ENCODE results near the gene PLCH2.
"Not testable (repeated sequence)": the region's sequence is repeated elsewhere in the genome, so short reads cannot be mapped to it uniquely, and the experiment has no call there.

The PLCH2 gene

DNA sequence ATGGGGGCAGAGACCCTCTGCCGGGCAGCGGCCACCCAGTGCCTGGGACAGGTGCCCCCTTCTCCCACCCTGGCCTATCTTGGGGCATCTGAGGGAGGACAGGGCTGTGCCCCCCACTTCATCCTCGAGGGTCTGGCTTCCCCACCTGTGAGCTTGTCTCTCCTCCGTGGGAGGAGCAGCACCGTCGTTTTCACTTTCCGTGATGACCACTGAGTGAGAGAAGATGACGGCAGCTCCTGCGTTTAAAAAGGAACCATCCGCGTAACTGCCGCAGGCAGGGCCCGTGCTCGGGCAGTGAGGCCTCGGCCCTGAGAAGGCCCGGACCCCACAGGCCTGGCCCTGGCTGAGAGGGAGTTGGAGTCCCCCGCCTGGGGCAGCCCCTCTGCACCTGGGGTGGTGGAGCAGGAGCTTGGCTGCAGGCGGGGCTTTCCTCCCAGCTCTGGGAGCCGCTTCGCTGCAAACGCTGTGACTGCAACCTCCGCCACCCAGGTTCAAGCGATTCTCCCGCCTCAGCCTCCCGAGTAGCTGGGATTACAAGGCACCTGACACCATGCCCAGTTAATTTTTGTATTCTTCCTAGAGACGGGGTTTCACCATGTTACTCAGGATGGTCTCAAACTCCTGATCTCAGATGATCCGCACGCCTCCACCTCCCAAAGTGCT lies 73.4 kb downstream of the PLCH2 start:
- not testable (repeated sequence) for DNase-seq

DNA sequence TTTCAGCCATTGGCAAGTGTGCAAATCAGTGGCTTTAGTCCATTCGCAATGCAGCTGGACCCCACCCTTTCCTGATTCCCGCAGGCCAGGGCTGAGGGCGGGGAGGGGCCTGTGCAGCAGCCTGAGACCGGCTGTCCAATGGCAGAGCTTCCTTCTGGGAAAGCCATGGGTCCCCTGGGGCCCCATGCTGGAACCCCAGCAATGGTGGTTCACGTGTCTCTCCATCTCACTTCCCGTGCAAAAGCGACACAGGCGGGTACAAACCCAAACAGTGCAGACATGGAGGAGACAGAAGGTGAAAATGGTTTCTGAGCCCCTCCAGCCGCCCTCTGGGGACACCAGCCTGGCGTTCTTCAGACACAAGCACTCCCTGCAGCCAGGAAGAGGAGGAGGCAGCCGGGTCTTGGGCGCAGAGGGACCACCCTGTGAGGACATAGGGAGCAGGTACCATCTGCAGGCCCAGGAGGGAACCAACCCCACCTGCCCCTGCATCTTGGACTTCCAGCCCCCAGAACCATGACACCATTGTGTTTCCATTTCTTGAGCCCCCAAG lies 74.3 kb downstream of the PLCH2 start:
- DNase-seq, result not testable (repeated sequence)

DNA sequence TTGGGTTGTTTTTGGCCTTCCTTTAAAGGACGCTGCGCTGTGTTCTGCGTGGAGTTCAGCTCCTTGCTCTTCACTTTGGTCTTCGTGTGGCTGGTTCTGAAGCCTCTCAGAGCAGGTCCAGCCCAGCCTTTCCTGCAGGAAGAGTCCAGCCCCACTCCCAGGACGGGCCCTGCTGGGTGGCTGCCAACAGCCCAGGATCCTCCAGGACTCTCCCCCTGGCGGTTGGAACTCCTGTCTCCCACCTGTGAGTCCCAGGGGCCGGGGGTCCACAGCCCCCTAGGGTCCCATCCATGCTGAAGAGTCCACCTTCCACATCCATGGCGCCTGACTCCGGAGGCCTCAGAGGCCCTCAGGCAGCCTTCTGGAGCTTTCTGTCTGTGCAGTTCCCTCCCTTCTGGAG lies 75.5 kb downstream of the PLCH2 start:
- not testable (repeated sequence) for DNase-seq

DNA sequence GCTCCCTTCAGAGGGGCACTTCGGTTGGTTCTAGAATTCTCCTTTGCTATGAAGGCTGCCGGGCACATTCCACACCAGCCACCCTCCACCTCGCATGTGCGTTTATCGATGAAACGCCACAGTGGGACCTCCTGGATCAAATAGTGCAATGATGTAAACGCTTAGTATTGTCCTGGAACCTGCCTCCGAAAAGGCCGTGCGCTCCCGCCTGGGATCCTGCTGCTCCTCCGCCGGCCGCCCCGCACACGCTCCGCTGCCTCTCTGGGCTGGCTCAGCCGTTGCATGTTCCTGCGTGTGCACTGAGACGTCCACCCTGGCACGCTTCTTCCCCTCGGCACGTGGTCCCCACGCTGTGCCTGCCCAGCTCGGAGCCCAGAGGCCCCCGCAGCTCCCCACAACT lies 76.1 kb downstream of the PLCH2 start:
- DNase-seq, result no peak

DNA sequence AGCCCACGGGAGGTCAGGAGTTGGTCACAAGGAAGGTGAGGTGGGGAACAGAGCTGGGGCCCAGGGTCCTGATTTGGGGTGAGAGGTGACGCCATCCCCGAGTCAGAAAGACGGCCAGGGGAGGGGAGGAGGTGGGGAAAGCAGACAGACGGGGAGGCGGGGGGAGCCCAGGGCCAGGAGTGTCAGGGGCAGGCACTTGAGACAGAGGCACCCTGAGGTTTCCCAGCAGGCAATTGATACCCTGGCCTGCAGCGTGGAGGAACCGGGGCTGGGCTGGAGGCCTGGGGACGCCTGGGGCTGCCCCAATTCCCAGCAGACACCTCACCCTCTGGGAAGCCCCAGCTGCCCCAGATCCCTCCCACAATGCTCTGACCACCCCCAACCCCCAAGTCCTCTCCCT lies 77.0 kb downstream of the PLCH2 start:
- not testable (repeated sequence) for DNase-seq

DNA sequence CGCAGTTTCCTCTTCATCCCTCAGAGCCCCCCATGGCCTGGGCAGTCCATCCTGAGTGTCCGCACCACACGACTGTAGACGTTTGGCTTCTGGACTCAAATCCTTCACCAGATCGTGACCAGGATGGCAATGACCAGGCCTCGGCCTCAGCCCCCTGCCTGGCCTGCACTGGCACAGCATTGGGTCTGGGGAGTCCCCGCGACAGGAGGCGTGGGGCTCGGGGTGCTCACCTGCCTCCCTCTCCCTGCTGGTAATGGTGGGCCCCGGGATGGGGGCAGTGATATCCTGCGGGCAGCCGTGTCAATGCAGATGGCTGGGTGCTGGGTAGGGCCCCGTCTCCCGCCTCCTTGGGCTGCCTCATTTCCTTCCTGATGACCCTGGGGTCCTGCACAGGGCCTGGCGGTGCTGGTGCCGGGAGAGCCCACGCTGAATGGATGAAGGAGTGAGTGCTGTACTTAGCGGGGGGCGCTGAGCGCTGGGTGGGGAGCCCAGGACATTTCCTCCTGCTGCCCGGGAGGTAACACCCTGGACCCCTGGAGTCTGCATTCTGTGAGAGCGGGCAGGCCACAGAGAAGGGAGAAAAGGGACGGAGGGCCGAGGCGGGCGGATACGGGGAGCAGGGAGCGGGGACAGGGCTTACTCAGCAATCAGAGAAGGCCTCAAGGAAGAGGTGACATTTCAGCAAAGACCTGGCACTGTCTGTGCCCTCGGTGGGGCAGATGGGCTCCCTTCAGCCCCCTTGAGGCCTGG lies 78.0 kb downstream of the PLCH2 start:
- DNase-seq, result no peak

DNA sequence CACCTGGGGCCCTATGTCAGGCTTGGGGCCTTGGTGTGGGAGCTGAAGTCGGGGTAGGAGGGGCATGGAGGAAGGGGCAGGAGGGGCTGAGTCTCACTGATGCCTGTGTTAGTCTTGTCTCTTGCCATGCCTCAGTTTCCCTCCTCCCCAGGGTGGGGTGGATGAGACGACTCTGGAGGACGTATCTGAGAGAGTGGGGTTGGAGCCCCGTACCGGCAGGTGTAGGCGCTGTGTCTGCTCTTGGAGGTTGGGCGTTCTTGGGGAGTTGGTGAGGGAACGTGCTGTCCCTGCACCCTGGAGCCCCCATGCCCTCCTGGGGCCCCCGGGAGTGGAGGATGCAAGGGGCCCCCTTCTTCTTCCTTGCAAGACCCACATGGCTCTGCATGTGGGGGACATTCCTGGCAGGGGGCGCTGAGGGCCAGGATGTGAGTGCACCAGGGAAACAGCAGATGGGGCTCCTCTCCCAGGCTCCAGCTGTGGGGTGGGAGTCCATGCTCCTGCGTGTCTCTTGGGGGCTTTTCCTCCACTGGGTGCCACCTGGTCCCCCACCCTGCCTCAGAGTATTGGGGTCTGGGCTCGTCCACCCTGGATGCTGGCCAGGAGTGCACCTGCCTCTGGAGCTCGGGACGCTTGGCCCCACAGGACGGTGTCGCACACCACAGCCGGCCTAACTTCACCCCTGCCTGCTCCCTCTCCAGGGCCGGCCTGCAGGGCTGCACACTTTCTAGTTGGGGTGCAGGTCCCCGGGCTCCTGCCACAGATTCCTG lies 78.7 kb downstream of the PLCH2 start:
- DNase-seq, result no peak

Measured in bone marrow (tissue), 2 donors.